ENCODE data around the gene PLD2.

DNA sequence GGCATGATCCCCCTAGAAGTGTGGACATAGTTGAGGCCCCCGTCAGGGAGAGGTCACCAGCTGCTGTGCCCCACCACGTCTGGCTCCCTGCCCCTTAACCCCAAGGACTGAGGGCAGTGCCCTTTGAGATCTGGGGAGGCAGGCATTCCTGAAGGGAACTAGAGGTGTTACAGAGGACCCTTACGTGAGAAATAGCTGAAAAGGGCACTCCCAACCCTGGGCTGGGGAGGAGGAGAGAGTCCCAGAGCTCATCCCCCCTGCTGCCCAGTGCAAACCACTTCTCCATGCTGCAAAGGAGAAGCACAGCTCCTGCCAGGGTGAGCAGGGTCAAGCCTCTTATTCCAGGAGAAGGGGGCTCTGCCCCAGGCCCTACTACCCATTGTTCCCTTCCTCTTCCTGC is 15.9 kb downstream of the PLD2 start:
- TF ChIP-seq, protein P1, sequence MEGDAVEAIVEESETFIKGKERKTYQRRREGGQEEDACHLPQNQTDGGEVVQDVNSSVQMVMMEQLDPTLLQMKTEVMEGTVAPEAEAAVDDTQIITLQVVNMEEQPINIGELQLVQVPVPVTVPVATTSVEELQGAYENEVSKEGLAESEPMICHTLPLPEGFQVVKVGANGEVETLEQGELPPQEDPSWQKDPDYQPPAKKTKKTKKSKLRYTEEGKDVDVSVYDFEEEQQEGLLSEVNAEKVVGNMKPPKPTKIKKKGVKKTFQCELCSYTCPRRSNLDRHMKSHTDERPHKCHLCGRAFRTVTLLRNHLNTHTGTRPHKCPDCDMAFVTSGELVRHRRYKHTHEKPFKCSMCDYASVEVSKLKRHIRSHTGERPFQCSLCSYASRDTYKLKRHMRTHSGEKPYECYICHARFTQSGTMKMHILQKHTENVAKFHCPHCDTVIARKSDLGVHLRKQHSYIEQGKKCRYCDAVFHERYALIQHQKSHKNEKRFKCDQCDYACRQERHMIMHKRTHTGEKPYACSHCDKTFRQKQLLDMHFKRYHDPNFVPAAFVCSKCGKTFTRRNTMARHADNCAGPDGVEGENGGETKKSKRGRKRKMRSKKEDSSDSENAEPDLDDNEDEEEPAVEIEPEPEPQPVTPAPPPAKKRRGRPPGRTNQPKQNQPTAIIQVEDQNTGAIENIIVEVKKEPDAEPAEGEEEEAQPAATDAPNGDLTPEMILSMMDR (IDR thresholded peaks at IDR 0.05), result no peak
- TF ChIP-seq ZFX (IDR thresholded peaks at IDR 0.05; ENCODE audit: borderline replicate concordance), result no peak

Measured in 22Rv1 (cell line).